GM19099 (cell line): ENCODE data around the gene GUCY1A1.

Experiments used
- POLR2A ChIP-seq: IDR thresholded peaks from 3 replicates; pipeline ENCODE4 v1.6.1; 2011; ENCODE audit warnings: low read depth; ENCODE audit not compliant: insufficient read length; ENCODE audit errors: extremely low read depth

Gene GUCY1A1

GRCh38 chr4:155703486-155704247 is 37.0 kb downstream of the GUCY1A1 start:
- no peak for TF ChIP-seq POLR2A

GRCh38 chr4:155704841-155705404 is 38.3 kb downstream of the GUCY1A1 start:
- TF ChIP-seq POLR2A = no peak

GRCh38 chr4:155705664-155706063 is 39.0 kb downstream of the GUCY1A1 start:
- no peak for TF ChIP-seq POLR2A

- no peak for TF ChIP-seq POLR2A
These were observed 39.5 kb downstream of the GUCY1A1 start for GRCh38 chr4:155706147-155706546.

GRCh38 chr4:155707251-155707650 is 40.6 kb downstream of the GUCY1A1 start:
- TF ChIP-seq POLR2A = no peak

- no peak for TF ChIP-seq POLR2A
These were observed 42.1 kb downstream of the GUCY1A1 start for GRCh38 chr4:155708782-155709181.

- no peak for TF ChIP-seq POLR2A
These were observed 43.3 kb downstream of the GUCY1A1 start for GRCh38 chr4:155709918-155710317.

- no peak for TF ChIP-seq POLR2A
These were observed 44.9 kb downstream of the GUCY1A1 start for GRCh38 chr4:155711556-155711955.

- TF ChIP-seq POLR2A = no peak
These were observed 46.2 kb downstream of the GUCY1A1 start for GRCh38 chr4:155712846-155713245.

GRCh38 chr4:155713911-155714310 is 47.3 kb downstream of the GUCY1A1 start:
- TF ChIP-seq POLR2A = no peak

- TF ChIP-seq POLR2A = no peak
These were observed 55.7 kb downstream of the GUCY1A1 start for GRCh38 chr4:155722336-155722735.

- TF ChIP-seq POLR2A = no peak
These were observed 56.3 kb downstream of the GUCY1A1 start for GRCh38 chr4:155722816-155723499.

- TF ChIP-seq POLR2A = no peak
These were observed 58.1 kb downstream of the GUCY1A1 start for GRCh38 chr4:155724731-155725130.

GRCh38 chr4:155734065-155734464 is 67.4 kb downstream of the GUCY1A1 start:
- TF ChIP-seq POLR2A = no peak

- no peak for TF ChIP-seq POLR2A
These were observed 68.3 kb downstream of the GUCY1A1 start for GRCh38 chr4:155734951-155735350.

- no peak for TF ChIP-seq POLR2A
These were observed 68.8 kb downstream of the GUCY1A1 start for GRCh38 chr4:155735496-155735895.

GRCh38 chr4:155738548-155738947 is 71.9 kb downstream of the GUCY1A1 start:
- no peak for TF ChIP-seq POLR2A

- no peak for TF ChIP-seq POLR2A
These were observed 74.9 kb downstream of the GUCY1A1 start for GRCh38 chr4:155741546-155741945.
